ENCODE data around the gene CMC4. TPM values are rescaled to one million over a fixed set of nuclear protein-coding genes. Genes with fewer than 3 reads are reported as not detected.
A peak's percentile ranks its signal among the peaks of the same experiment; 100 is the strongest.

Gene CMC4
- total and polyA plus RNA-seq, 12 donors: 16.6 to 33.5 (median 22.9) TPM

- peaks cover 0 to 4% (median 0%) of the 10 kb centered on the region in 7 donors for H3K27me3 ChIP-seq
- no peak overlapping the region for H3K27ac ChIP-seq
- peaks cover 0 to 30% (median 5%) of the 10 kb centered on the region in 9 donors for H3K4me1 ChIP-seq
- DNase-seq: no peak
- intact Hi-C loops (cut with DNase I): loop anchor here in 1 of 10 donors (1.0 kb wide), 1 partner anchor 9 kb away; no protein-coding TSS in a partner anchor
- WGBS, 2 donors: 72 to 73% methylated on average over 5 of the region's 5 CpGs
- H3K9me3 ChIP-seq: no peaks in the 10 kb centered on the region
- peaks cover 0 to 31% (median 0%) of the 10 kb centered on the region in 9 donors for H3K36me3 ChIP-seq
- H3K4me3 ChIP-seq: no peak overlapping the region
- ATAC-seq: no peak
- TF ChIP-seq, protein P1, sequence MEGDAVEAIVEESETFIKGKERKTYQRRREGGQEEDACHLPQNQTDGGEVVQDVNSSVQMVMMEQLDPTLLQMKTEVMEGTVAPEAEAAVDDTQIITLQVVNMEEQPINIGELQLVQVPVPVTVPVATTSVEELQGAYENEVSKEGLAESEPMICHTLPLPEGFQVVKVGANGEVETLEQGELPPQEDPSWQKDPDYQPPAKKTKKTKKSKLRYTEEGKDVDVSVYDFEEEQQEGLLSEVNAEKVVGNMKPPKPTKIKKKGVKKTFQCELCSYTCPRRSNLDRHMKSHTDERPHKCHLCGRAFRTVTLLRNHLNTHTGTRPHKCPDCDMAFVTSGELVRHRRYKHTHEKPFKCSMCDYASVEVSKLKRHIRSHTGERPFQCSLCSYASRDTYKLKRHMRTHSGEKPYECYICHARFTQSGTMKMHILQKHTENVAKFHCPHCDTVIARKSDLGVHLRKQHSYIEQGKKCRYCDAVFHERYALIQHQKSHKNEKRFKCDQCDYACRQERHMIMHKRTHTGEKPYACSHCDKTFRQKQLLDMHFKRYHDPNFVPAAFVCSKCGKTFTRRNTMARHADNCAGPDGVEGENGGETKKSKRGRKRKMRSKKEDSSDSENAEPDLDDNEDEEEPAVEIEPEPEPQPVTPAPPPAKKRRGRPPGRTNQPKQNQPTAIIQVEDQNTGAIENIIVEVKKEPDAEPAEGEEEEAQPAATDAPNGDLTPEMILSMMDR (IDR thresholded peaks at IDR 0.05): no peak
These were observed 24.0 kb downstream of the CMC4 start for GRCh38 chrX:155046811-155047528.

GRCh38 chrX:155046129-155046810 is 24.7 kb downstream of the CMC4 start:
- Histone ChIP-seq H3K9me3 (no peaks in the 10 kb centered on the region), H3K4me3 (no peak overlapping the region), H3K27ac (no peak overlapping the region), H3K4me1 (peaks cover 0 to 30% (median 5%) of the 10 kb centered on the region in 9 donors), H3K36me3 (peaks cover 0 to 24% (median 0%) of the 10 kb centered on the region in 9 donors), H3K27me3 (peaks cover 0 to 4% (median 0%) of the 10 kb centered on the region in 7 donors)
- DNase-seq: no peak
- 83 to 85% methylated on average over 6 of the region's 6 CpGs for WGBS, 2 donors
- intact Hi-C loops (cut with DNase I): loop anchor here in 1 of 10 donors (1.0 kb wide), 1 partner anchor 8 kb away; no protein-coding TSS in a partner anchor
- TF ChIP-seq, protein P1 (IDR thresholded peaks at IDR 0.05): no peak
- ATAC-seq: no peak

- H3K4me1 ChIP-seq: peaks cover 0 to 10% (median 0%) of the 10 kb centered on the region in 9 donors
- WGBS, 2 donors: 98 to 99% methylated on average over 4 of the region's 4 CpGs
- peaks cover 0 to 17% (median 7%) of the 10 kb centered on the region in 11 donors for H3K9me3 ChIP-seq
- H3K27me3 ChIP-seq: no peaks in the 10 kb centered on the region
- TF ChIP-seq, protein P1 (IDR thresholded peaks at IDR 0.05): no peak
- DNase-seq (no peak), ATAC-seq (no peak)
- H3K27ac ChIP-seq: no peak overlapping the region
- intact Hi-C loops (cut with DNase I): no loop called here
- H3K36me3 ChIP-seq: peaks cover 0 to 65% (median 7%) of the 10 kb centered on the region in 9 donors
- no peak overlapping the region for H3K4me3 ChIP-seq
These were observed 35.2 kb downstream of the CMC4 start for GRCh38 chrX:155035688-155036087.

GRCh38 chrX:155031657-155032056 is 39.3 kb downstream of the CMC4 start:
- no peak for ATAC-seq
- Histone ChIP-seq H3K4me3 (no peak overlapping the region), H3K27me3 (no peaks in the 10 kb centered on the region), H3K9me3 (peaks cover 0 to 13% (median 7%) of the 10 kb centered on the region in 11 donors), H3K36me3 (peaks cover 0 to 37% (median 7%) of the 10 kb centered on the region in 9 donors), H3K4me1 (peaks cover 0 to 28% (median 4%) of the 10 kb centered on the region in 9 donors), H3K27ac (peak overlapping the region in 1 of 10 donors; percentile 18)
- 80 to 81% methylated on average over 5 of the region's 5 CpGs for WGBS, 2 donors
- TF ChIP-seq, protein P1 (IDR thresholded peaks at IDR 0.05): no peak
- intact Hi-C loops (cut with DNase I): no loop called here
- no peak for DNase-seq
